GM23248 (cell line): ENCODE data around the gene HOXA4. TPM values are rescaled to one million over a fixed set of nuclear protein-coding genes. Genes with fewer than 3 reads are reported as not detected.

Experiments
- DNase-seq: peaks from one replicate; pipeline ENCODE4 v3.0.0-alpha.2; 2015
- H2AFZ ChIP-seq: fragments of 200-600 bp; sonication (generic); 2 replicates; pipeline ENCODE4 v1.6.1; 2016; ENCODE audit warnings: antibody characterized with exemption
- H3F3A ChIP-seq: fragments of 200-600 bp; sonication (generic); 2 replicates; pipeline ENCODE4 v1.6.1; 2016; ENCODE audit warnings: mild to moderate bottlenecking, antibody characterized with exemption, mixed run types; ENCODE audit not compliant: insufficient read depth
- H3K27ac ChIP-seq: fragments of 200-600 bp; sonication (generic); 2 replicates; pipeline ENCODE4 v1.5.1; 2016; ENCODE audit warnings: mild to moderate bottlenecking
- H3K27me3 ChIP-seq: fragments of 200-600 bp; sonication (generic); replicated peaks from 2 replicates; pipeline ENCODE4 v1.6.1; 2016; ENCODE audit warnings: mild to moderate bottlenecking; ENCODE audit not compliant: insufficient read depth
- H3K36me3 ChIP-seq: fragments of 200-600 bp; sonication (generic); 2 replicates; pipeline ENCODE4 v1.6.1; 2016; ENCODE audit warnings: low read depth, mild to moderate bottlenecking
- H3K4me1 ChIP-seq: fragments of 200-600 bp; sonication (generic); 2 replicates; pipeline ENCODE4 v1.6.1; 2016; ENCODE audit warnings: mild to moderate bottlenecking; ENCODE audit not compliant: insufficient read depth
- H3K4me2 ChIP-seq: fragments of 200-600 bp; sonication (generic); one replicate; pipeline ENCODE4 v1.6.1; 2016; ENCODE audit warnings: mild to moderate bottlenecking; ENCODE audit not compliant: unreplicated experiment
- H3K4me3 ChIP-seq: fragments of 200-600 bp; sonication (generic); 2 replicates; pipeline ENCODE4 v1.5.1; 2016; ENCODE audit warnings: mild to moderate bottlenecking
- H3K79me2 ChIP-seq: fragments of 200-600 bp; sonication (generic); 2 replicates; pipeline ENCODE4 v1.6.1; 2016; ENCODE audit warnings: mild to moderate bottlenecking; ENCODE audit not compliant: insufficient read depth
- H3K9ac ChIP-seq: fragments of 200-600 bp; sonication (generic); 2 replicates; pipeline ENCODE4 v1.6.1; 2016; ENCODE audit warnings: mild to moderate bottlenecking
- H3K9me2 ChIP-seq: fragments of 200-600 bp; sonication (generic); 2 replicates; pipeline ENCODE4 v1.6.1; 2016; ENCODE audit warnings: mixed run types, mild to moderate bottlenecking, moderate library complexity; ENCODE audit not compliant: insufficient read depth
- H3K9me3 ChIP-seq: fragments of 200-600 bp; sonication (generic); one replicate; pipeline ENCODE4 v1.6.1; 2017; ENCODE audit warnings: low read depth
- H4K20me1 ChIP-seq: fragments of 200-600 bp; sonication (generic); 2 replicates; pipeline ENCODE4 v1.6.0; 2016; ENCODE audit not compliant: insufficient read depth
- EZH2 ChIP-seq: fragments of 200-600 bp; sonication (generic); IDR thresholded peaks from 2 replicates; pipeline ENCODE4 v1.6.1; 2018; ENCODE audit warnings: antibody characterized with exemption, mild to moderate bottlenecking; ENCODE audit not compliant: insufficient read depth, poor library complexity, severe bottlenecking
- EZH2phosphoT487 ChIP-seq: fragments of 200-600 bp; sonication (generic); IDR thresholded peaks from 2 replicates; pipeline ENCODE4 v1.6.1; 2018; ENCODE audit warnings: antibody characterized with exemption, moderate library complexity, mild to moderate bottlenecking, low read depth; ENCODE audit not compliant: insufficient read depth
- WGBS, 2 experiments: methylation state at CpG; one replicate each; pipeline ENCODE4 v1.1.6; 2015 to 2017; ENCODE audit warnings: low lambda C conversion rate in 2 of 2, low coverage in 1 of 2; ENCODE audit errors: missing lambda C conversion rate in 2 of 2; 5-methylcytosine and 5-hydroxymethylcytosine counted together
- in situ Hi-C: fragments of 300-500 bp; cut with MboI; formaldehyde crosslinking; loops from 2 replicates; pipeline ENCODE4 v1.15.0; 2020
- polyA plus RNA-seq: library from polyadenylated mRNA; unstranded; fragments of >200 nt; fragmentation: Nextera tagmentation; extraction: Ambion mirVana; gene quantifications from 2 replicates; pipeline ENCODE4 v1.2.1, GENCODE V29; 2016
- total RNA-seq: library from RNA; depleted of rRNA; stranded (reverse); fragments of >200 nt; shearing (Covaris generic); gene quantifications from 2 replicates; pipeline ENCODE4 v1.2.3, GENCODE V29; 2014

Gene HOXA4
- total and polyA plus RNA-seq, 2 experiments from 2014 or later = 1.8 to 3.1 TPM

DNA sequence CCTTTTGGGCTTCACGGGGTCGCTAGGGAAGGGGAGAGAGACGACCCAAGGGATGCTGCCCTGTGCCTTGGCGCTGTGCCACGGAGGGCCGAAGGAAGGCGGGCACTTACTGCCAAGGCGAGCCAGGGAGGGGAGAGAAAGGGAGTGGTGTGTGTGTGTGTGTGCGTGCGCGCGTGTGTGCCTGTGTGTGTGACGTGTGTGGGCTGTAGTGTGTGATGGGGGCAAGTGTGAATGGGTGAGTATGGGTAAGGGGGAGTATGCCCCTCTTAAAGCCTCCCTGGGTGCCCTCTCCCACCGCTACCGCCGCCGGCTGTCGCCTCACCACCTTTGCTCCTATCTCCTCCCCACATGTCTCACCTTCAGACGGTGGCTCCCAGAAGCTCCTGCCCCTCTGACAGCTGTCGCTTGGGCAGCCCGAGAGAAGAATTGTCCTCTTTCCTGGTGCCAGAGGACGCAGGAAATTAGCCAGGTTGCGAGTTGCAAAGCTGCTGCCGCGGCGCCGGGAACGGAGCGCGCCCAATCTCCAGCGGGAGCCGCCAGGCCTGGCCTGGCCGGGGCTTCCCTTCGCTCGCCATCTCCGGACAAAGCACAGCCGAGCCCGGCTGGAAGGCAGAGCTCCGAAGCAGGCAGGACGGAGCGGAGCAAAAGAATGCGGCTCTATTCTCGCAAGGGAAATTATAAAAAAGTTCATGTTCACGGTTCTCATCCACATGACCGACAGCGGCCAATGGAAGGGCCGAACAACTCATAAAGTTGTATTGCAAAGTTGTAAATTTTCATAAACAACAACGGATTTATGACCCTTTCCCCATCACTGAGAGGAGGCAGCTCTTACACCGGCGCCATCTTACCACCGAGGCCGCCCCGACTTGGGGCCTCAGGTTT lies 21.6 kb upstream of the HOXA4 start, which contains the start of gene HOXA3:
Gene HOXA3, minus strand, starts transcription at position 653 of the 885 bp plus-strand sequence. CDS start 41,943 bp downstream, outside the sequence.
- peak within 1 kb of the TSS; percentile 87 for H3K9ac ChIP-seq
- TF ChIP-seq EZH2phosphoT487 (no peak), EZH2 (no peak)
- H3K36me3 ChIP-seq = no peaks in the 10 kb centered on the region
- H2AFZ ChIP-seq = peak within 1 kb of the TSS; percentile 88
- 0 to 2% methylated on average over 49 to 53 of the region's 53 CpGs for WGBS, 2 experiments
- H3K27ac ChIP-seq = peak within 1 kb of the TSS; percentile 86
- H3K4me1 ChIP-seq = peaks cover 37% of the 10 kb centered on the region
- H3K27me3 ChIP-seq = no peaks in the 10 kb centered on the region
- DNase-seq = peak; percentile 89
- peak within 1 kb of the TSS; percentile 89 for H3K4me3 ChIP-seq
- H3F3A ChIP-seq = peaks cover 29% of the 10 kb centered on the region
- H3K4me2 ChIP-seq = peak within 1 kb of the TSS; percentile 98
- no peaks in the 10 kb centered on the region for H4K20me1 ChIP-seq
- peaks cover 86% of the 10 kb centered on the region for H3K79me2 ChIP-seq
- in situ Hi-C loops = loop anchor here (10.0 kb wide), 3 partner anchors 297 to 1287 kb away; no protein-coding TSS in a partner anchor
- H3K9me2 ChIP-seq = no peaks in the 10 kb centered on the region
- no peaks in the 10 kb centered on the region for H3K9me3 ChIP-seq

DNA sequence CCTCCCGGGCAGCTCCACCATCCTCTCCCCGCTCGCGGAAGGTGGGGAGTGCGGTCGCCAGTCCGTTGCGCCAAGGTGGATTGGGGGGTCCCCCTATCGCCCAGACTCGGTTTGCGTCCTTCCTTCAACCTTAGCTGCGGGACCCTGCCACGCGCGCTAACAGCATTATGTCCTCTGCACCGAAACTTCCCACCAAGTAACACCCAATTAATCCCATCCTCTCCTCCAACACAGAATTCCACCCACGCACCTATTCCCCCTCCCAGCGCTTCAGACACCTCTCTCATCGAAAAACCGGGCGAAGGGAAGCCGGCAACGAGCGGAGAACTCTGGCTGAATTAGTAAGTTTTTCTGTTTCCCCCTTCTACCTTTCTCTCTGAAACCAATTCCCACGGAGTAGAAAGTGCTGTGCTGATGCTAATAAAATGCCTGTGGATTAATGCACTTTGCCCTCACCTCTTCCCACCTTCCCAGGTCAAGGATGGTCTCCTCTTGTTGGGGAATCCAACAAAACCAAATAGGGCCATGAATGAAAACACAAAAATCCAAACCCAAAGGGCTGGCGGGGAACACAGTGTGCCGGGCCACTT lies 20.9 kb upstream of the HOXA4 start:
- Histone ChIP-seq H3K27me3 (no peaks in the 10 kb centered on the region), H3K36me3 (no peaks in the 10 kb centered on the region), H4K20me1 (no peaks in the 10 kb centered on the region), H3F3A (peaks cover 29% of the 10 kb centered on the region), H3K9ac (peak overlapping the region; percentile 87), H3K9me3 (no peaks in the 10 kb centered on the region), H3K79me2 (peaks cover 93% of the 10 kb centered on the region), H2AFZ (peak overlapping the region; percentile 88), H3K4me1 (peaks cover 37% of the 10 kb centered on the region), H3K9me2 (no peaks in the 10 kb centered on the region), H3K4me3 (peak overlapping the region; percentile 89), H3K4me2 (peak overlapping the region; percentile 98), H3K27ac (peak overlapping the region; percentile 86)
- TF ChIP-seq EZH2phosphoT487 (no peak), EZH2 (no peak)
- WGBS, 2 experiments = 1% methylated on average over 27 of the region's 27 CpGs
- in situ Hi-C loops = loop anchor here (10.0 kb wide), 3 partner anchors 297 to 1287 kb away; no protein-coding TSS in a partner anchor
- DNase-seq = peak; percentile 58

DNA sequence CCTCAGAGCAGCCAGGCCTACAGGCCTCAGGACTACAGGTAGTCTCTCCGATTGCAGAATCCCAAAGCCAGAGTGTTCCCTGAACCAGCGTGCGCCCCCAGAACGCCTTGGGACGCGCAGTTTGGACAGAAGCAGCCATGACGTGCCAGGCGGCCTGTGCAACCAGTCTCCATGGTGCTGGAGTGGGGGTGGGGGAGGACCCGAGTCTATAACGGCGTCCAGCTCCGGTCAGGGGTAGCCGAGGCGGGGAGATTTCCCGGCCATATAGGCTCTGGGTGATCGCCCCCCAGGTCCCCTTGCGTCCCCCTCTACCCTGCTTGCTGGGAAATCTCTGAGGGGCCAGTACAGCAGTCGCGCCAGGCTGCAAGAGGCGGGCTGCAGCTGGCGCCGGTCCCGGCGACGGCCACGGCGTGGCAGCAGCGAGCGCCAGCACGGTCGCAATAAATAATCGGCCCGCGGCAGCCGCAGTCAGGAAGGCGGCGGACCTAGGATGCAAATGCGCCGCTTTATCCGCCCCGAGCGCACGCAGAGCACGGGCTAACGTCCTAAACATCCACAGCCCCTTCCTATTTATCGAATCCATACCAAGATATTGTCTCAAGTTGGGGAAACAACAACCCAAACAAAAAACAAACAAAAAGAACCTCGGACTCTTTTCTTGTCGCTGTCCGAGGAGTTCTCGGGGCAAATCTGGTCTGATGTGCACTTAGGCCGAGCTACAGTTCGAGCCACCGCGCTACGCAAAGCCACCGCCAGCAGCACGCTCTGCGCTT lies 20.2 kb upstream of the HOXA4 start:
- Histone ChIP-seq H3K4me2 (peak overlapping the region; percentile 98), H3K4me1 (peaks cover 37% of the 10 kb centered on the region), H3K9me3 (no peaks in the 10 kb centered on the region), H3K4me3 (peak overlapping the region; percentile 89), H3F3A (peaks cover 29% of the 10 kb centered on the region), H4K20me1 (no peaks in the 10 kb centered on the region), H3K79me2 (peaks cover 98% of the 10 kb centered on the region), H3K9ac (peak overlapping the region; percentile 87), H2AFZ (peak overlapping the region; percentile 88), H3K27me3 (no peaks in the 10 kb centered on the region), H3K27ac (peak overlapping the region; percentile 86), H3K9me2 (no peaks in the 10 kb centered on the region), H3K36me3 (no peaks in the 10 kb centered on the region)
- in situ Hi-C loops = loop anchor here (10.0 kb wide), 3 partner anchors 296 to 1286 kb away; no protein-coding TSS in a partner anchor
- DNase-seq = peak; percentile 95
- 1% methylated on average over 49 to 57 of the region's 58 CpGs for WGBS, 2 experiments
- TF ChIP-seq EZH2phosphoT487 = no peak
- no peak for TF ChIP-seq EZH2
